ENCODE measurements around the gene PRKCA. TPM values are rescaled to one million over a fixed set of nuclear protein-coding genes. Genes with fewer than 3 reads are reported as not detected.

PRKCA gene
- total and polyA plus RNA-seq, 2 of the 13 experiments (the other 11 are each of a cell fraction or from before 2014, with no cell fraction given) = 18.5 to 21.5 TPM

DNA sequence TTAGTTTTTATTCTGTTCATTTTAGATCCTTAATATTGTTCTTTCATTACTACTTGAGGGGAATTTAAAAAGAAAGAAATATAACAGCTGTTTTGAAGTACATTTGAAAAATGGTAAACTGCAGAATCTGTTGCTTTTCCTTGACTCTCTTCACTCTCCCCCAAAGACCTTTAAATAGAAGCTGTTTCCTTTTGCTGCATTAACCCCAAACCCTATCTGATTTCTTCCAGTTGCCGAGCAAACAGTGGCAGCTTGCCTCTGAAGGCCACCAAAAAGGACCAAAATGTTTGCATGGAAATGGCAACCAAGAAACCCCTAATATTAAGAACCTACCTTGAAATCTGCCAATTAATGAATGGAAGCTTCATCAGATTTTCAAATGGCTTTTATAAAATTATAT lies 37.1 kb downstream of the PRKCA start:
- BruUV-seq (replicated peaks) = no TSS peak
- TF ChIP-seq ZNF460 (CRISPR knock-in tag; IDR thresholded peaks at IDR 0.05; ENCODE audit: borderline replicate concordance) (no peak), PPARG (CRISPR knock-in tag; conservative IDR thresholded peaks at IDR 0.05) (no peak), ZNF253 (CRISPR knock-in tag; IDR thresholded peaks at IDR 0.05; ENCODE audit: borderline replicate concordance) (no peak), RXRB (CRISPR knock-in tag; IDR thresholded peaks at IDR 0.05; ENCODE audit: borderline replicate concordance) (no peak), ZNF296 (CRISPR knock-in tag; conservative IDR thresholded peaks at IDR 0.05) (no peak)
- TF ChIP-seq, protein P1, sequence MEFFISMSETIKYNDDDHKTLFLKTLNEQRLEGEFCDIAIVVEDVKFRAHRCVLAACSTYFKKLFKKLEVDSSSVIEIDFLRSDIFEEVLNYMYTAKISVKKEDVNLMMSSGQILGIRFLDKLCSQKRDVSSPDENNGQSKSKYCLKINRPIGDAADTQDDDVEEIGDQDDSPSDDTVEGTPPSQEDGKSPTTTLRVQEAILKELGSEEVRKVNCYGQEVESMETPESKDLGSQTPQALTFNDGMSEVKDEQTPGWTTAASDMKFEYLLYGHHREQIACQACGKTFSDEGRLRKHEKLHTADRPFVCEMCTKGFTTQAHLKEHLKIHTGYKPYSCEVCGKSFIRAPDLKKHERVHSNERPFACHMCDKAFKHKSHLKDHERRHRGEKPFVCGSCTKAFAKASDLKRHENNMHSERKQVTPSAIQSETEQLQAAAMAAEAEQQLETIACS (CRISPR knock-in tag; IDR thresholded peaks at IDR 0.05) = no peak
- CTCF ChIA-PET (ENCODE audit: low intra/inter-chr PET ratio, low total read pairs) = no interaction called here
- Histone ChIP-seq H3K27me3 (ENCODE audit: control insufficient read depth in 1 of 2, insufficient read depth in 2 of 2, low read length in 2 of 2) (no peaks in the 10 kb centered on the region), H3K27ac (ENCODE audit: extremely low read length, insufficient read depth, low read length) (no peak overlapping the region), H4K20me1 (ENCODE audit: insufficient read depth, low read length) (no peaks in the 10 kb centered on the region), H3K4me1 (ENCODE audit: insufficient read depth, low read length) (peaks cover 67% of the 10 kb centered on the region), H3K36me3 (replicated peaks in 1 of 2; ENCODE audit: control insufficient read depth in 1 of 2, insufficient read depth in 2 of 2, low read length in 2 of 2) (no peaks in the 10 kb centered on the region), H3K9ac (ENCODE audit: insufficient read depth, low read depth, low read length) (no peak overlapping the region), H3K9me3 (ENCODE audit: low read length) (no peaks in the 10 kb centered on the region), H3K79me2 (ENCODE audit: insufficient read depth, low read length) (peaks cover 70% of the 10 kb centered on the region), H2AFZ (ENCODE audit: low read length) (no peak overlapping the region), H3K4me3 (replicated peaks in 1 of 3; ENCODE audit: insufficient read depth in 1 of 3, low read depth in 2 of 3, low read length in 3 of 3) (no peak overlapping the region), H3K4me2 (ENCODE audit: low read depth, low read length) (no peak overlapping the region)
- no peak for ATAC-seq
- POLR2A ChIA-PET = no interaction called here
- in situ Hi-C loops (cut with HindIII; ENCODE audit: extremely low pct_ligation_motif_present, low pct_unique_long_range_greater_than_20kb) = no loop called here
- DNase-seq (ENCODE audit: low spot score) = no peak
- no peak for FAIRE-seq
- intact Hi-C loops (cut with micrococcal nuclease; ENCODE audit: unreplicated experiment) = no loop called here
- 88% methylated on average over 1 of the region's 1 CpG for WGBS (ENCODE audit: low lambda C conversion rate)

- DNase-seq (ENCODE audit: low spot score) = no peak
- peak overlapping the region; percentile 72; the same call in 1 of the 2 replicates for H3K4me2 ChIP-seq (ENCODE audit: low read depth, low read length)
- H4K20me1 ChIP-seq (ENCODE audit: insufficient read depth, low read length) = no peaks in the 10 kb centered on the region
- no peaks in the 10 kb centered on the region for H3K27me3 ChIP-seq (ENCODE audit: control insufficient read depth in 1 of 2, insufficient read depth in 2 of 2, low read length in 2 of 2)
- CTCF ChIA-PET (ENCODE audit: low intra/inter-chr PET ratio, low total read pairs) = no interaction called here
- H3K27ac ChIP-seq (ENCODE audit: extremely low read length, insufficient read depth, low read length) = peak overlapping the region; percentile 65
- no peak overlapping the region for H2AFZ ChIP-seq (ENCODE audit: low read length)
- BruUV-seq (replicated peaks) = no TSS peak
- no peak overlapping the region for H3K4me3 ChIP-seq (replicated peaks in 1 of 3; ENCODE audit: insufficient read depth in 1 of 3, low read depth in 2 of 3, low read length in 3 of 3)
- intact Hi-C loops (cut with micrococcal nuclease; ENCODE audit: unreplicated experiment) (loop anchor here (5.0 to 10.0 kb wide), 4 partner anchors 38 to 116 kb away; partner anchors contain the start of genes APOH and PRKCA), in situ Hi-C loops (cut with HindIII; ENCODE audit: extremely low pct_ligation_motif_present, low pct_unique_long_range_greater_than_20kb) (no loop called here)
- no peaks in the 10 kb centered on the region for H3K36me3 ChIP-seq (replicated peaks in 1 of 2; ENCODE audit: control insufficient read depth in 1 of 2, insufficient read depth in 2 of 2, low read length in 2 of 2)
- POLR2A ChIA-PET = no interaction called here
- no peaks in the 10 kb centered on the region for H3K9me3 ChIP-seq (ENCODE audit: low read length)
- H3K9ac ChIP-seq (ENCODE audit: insufficient read depth, low read depth, low read length) = no peak overlapping the region
- peaks cover 73% of the 10 kb centered on the region for H3K79me2 ChIP-seq (ENCODE audit: insufficient read depth, low read length)
- TF ChIP-seq ZNF101 (CRISPR knock-in tag; IDR thresholded peaks at IDR 0.05; ENCODE audit: borderline replicate concordance, low read depth) (no peak), ZNF792 (CRISPR knock-in tag; IDR thresholded peaks at IDR 0.05) (no peak)
- TF ChIP-seq, protein P2, sequence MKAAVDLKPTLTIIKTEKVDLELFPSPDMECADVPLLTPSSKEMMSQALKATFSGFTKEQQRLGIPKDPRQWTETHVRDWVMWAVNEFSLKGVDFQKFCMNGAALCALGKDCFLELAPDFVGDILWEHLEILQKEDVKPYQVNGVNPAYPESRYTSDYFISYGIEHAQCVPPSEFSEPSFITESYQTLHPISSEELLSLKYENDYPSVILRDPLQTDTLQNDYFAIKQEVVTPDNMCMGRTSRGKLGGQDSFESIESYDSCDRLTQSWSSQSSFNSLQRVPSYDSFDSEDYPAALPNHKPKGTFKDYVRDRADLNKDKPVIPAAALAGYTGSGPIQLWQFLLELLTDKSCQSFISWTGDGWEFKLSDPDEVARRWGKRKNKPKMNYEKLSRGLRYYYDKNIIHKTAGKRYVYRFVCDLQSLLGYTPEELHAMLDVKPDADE (CRISPR knock-in tag; IDR thresholded peaks at IDR 0.05) = no peak
- 96% methylated on average over 2 of the region's 2 CpGs for WGBS (ENCODE audit: low lambda C conversion rate)
- peaks cover 77% of the 10 kb centered on the region for H3K4me1 ChIP-seq (ENCODE audit: insufficient read depth, low read length)
- no peak for ATAC-seq
- no peak for FAIRE-seq
These were observed 38.3 kb downstream of the PRKCA start for GRCh38 chr17:66340720-66341119.

All from HepG2 (cell line).